Suppressor macrophage treated with lipopolysaccharide for 1 hour (primary cell): ENCODE results near the gene P2RX7.

ENCODE experiments used
- DNase-seq, 3 donors: peaks; one replicate each; pipeline ENCODE4 v3.0.0-alpha.2; 2020 to 2022

The P2RX7 gene

DNA sequence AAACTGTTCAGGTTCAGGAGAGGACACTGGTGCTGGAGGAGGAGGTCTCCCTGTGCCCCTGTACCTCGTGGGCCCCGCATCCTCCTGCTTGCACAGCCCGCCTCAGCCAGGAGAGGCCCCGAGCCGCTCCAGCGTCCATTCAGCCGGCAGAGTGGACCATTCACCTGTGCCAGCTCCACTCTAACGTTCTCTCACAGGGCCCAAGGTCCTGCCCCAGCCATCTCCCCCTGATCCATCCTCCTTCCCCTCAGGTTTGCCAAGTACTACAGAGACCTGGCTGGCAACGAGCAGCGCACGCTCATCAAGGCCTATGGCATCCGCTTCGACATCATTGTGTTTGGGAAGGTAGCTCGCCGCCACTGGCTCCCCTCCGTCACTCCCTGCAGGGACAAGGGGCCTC, 99.5 kb downstream of the P2RX7 start:
- no peak for DNase-seq

DNA sequence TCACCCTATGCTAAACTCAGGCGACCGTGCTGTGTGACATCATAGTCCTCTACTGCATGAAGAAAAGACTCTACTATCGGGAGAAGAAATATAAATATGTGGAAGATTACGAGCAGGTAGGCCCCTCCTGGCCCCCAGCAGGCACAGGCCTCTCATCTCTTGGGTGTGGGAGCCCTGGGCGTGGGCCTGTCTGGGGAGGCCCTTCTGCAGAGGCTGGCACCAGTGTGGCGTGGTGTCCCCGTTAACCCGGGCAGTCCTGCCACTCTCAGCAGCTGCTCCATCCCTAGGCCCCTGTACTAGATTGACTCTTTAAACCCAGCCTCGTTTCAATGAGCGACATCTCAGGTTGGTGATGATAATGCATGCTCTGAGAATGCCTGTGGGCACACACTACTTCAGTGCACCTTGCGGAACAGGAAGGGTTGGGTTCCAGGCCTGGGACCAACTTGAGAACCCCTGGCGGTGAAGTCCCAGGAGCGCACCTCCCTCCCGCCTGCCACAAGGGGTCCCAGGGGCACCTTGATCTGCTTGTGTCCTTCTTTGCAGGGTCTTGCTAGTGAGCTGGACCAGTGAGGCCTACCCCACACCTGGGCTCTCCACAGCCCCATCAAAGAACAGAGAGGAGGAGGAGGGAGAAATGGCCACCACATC, 100.4 kb downstream of the P2RX7 start:
- DNase-seq, result no peak

DNA sequence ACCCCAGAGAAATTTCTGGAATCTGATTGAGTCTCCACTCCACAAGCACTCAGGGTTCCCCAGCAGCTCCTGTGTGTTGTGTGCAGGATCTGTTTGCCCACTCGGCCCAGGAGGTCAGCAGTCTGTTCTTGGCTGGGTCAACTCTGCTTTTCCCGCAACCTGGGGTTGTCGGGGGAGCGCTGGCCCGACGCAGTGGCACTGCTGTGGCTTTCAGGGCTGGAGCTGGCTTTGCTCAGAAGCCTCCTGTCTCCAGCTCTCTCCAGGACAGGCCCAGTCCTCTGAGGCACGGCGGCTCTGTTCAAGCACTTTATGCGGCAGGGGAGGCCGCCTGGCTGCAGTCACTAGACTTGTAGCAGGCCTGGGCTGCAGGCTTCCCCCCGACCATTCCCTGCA, 100.9 kb downstream of the P2RX7 start:
- DNase-seq, result no peak

DNA sequence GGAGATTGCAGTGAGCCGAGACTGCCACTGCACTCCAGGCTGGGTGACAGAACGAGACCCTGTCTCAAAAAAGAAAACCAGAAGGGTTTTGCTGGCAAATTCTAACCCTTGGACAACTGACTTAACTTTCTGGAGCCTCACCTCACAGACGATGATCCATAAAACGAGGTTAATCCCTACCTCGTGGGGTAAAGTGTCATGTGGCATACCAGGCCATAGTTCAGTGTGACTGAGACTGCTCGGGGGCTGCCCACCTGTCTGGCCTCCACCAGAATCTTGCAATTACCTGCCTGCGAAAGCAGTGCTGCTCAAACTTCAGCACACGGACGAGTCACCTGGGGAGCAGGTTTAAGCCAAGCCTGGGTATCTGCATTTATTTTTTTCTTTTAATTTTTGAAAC, 104.1 kb downstream of the P2RX7 start:
- no peak for DNase-seq

DNA sequence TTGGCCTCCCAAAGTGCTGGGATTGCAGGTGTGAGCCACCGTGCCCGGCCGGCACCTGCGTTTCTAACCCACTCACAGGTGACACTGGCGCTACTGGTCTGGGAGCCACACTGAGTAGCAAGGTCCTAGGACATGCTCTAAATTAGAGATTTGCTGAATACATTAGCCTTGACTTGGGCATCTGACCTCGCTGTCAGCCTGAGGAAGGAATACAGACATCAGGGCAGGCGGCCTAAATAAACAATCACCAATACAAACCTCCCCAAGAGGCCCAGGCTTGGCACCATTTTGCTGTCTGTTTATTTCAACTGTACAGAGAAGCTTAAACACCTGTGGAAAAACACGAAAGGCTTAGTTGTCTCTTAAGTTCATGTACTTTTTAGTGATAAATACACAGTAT, 104.7 kb downstream of the P2RX7 start:
- DNase-seq, result no peak
